Measurements from ENCODE around the gene LEPROT.

LEPROT gene

DNA sequence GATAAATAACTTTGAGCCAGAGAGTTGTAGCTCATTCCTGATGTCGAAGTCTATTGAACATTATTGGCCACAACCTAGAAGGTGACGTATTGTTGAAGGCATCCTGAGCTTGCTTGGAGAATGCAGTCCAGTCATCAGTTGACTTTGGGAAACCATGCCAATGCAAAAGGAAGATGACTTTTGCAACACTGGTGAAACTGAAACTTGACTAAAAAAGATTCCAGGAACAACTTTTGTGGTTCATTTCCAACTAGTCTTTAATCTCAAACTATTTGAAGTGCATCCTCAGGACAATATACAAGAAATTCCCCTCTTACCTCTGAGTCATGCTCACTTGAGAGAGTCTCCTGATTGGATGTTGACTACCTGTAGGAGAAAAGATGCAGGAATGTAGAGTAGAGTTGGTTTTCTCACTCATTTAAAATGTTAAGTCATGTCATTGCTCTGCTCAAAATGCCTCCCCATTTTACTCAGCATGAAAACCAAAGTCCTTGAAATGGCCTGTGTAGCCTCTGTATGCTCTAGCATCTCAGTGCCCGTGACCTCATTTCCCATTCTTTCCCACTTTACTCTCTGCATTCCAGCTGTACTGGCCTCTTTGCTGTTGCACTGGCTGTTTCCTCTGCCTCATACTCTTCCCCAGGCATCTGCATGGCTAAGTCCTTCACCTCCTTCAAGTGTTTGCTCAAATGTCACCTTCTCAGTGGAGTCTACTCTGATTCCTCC lies 24.4 kb upstream of the LEPROT start:
- CTCF ChIA-PET, result no interaction called here
- TF ChIP-seq, protein P1, sequence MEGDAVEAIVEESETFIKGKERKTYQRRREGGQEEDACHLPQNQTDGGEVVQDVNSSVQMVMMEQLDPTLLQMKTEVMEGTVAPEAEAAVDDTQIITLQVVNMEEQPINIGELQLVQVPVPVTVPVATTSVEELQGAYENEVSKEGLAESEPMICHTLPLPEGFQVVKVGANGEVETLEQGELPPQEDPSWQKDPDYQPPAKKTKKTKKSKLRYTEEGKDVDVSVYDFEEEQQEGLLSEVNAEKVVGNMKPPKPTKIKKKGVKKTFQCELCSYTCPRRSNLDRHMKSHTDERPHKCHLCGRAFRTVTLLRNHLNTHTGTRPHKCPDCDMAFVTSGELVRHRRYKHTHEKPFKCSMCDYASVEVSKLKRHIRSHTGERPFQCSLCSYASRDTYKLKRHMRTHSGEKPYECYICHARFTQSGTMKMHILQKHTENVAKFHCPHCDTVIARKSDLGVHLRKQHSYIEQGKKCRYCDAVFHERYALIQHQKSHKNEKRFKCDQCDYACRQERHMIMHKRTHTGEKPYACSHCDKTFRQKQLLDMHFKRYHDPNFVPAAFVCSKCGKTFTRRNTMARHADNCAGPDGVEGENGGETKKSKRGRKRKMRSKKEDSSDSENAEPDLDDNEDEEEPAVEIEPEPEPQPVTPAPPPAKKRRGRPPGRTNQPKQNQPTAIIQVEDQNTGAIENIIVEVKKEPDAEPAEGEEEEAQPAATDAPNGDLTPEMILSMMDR (conservative IDR thresholded peaks at IDR 0.05; ENCODE audit: low read depth), result no peak
- DNase-seq (ENCODE audit: low spot score), result no peak
- POLR2A ChIA-PET (ENCODE audit: low non-redundant PET), result no interaction called here
- H3K27ac ChIP-seq, result no peak overlapping the region

DNA sequence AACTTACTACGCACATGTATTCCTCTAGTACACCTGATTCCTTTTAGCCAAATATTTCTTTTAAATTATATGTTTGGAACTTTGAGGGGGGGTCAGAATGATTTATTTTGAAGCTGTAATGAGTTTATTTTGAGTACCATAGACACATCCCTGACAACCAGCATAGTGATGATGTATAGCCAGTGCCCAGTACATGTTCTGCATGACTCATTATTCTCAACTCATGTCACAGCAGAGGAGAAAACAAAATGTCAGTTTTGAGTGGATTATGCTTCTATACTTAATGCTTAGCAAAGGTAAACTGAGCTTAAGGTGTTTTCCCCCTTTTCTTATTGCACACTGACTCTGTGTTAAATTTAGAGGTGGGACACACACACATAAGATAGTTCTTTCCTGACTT lies 22.4 kb upstream of the LEPROT start:
- TF ChIP-seq, protein P1 (conservative IDR thresholded peaks at IDR 0.05; ENCODE audit: low read depth), result no peak
- no peak for DNase-seq (ENCODE audit: low spot score)
- H3K27ac ChIP-seq, result no peak overlapping the region
- POLR2A ChIA-PET (ENCODE audit: low non-redundant PET), result no interaction called here
- CTCF ChIA-PET, result no interaction called here

DNA sequence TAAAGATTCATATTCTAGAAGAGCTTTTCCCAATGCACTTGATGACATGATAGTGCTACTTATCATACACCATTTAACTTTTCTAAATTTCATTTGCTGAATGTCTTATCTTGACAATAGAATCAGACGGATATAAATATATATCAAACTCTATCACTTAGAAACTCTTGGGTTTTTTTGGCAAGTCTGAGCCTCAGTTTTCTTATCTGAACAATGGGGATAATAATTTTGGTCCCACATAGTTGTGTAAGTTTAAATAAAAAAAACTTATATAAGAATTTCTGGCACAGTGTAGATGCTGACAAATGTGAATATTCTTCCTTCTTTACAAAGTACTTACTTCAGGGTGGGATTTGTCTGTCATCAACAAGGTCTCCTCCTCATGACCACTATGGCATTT lies 21.5 kb upstream of the LEPROT start:
- no peak for DNase-seq (ENCODE audit: low spot score)
- H3K27ac ChIP-seq, result no peak overlapping the region
- POLR2A ChIA-PET (ENCODE audit: low non-redundant PET), result no interaction called here
- CTCF ChIA-PET, result no interaction called here
- TF ChIP-seq, protein P1 (conservative IDR thresholded peaks at IDR 0.05; ENCODE audit: low read depth), result no peak

DNA sequence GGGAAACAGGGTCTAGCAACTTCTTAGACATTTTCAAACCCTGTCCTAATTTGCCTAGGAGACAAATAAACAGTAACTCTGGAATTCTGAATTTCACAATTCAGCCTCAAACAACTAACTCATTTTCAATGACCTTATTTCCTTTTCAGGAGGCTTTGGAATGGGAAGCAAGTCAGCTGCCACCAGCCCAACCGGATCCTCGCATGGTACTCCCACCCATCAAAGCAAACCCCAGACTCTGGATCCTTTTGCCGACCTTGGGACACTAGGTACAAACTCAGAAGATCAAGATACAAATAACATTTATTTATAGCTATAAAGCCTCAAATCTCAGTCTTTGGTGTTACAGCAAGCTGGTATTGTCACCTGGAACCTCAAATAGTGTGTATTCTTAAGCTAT lies 18.9 kb upstream of the LEPROT start:
- no peak for DNase-seq (ENCODE audit: low spot score)
- TF ChIP-seq, protein P1 (conservative IDR thresholded peaks at IDR 0.05; ENCODE audit: low read depth), result no peak
- CTCF ChIA-PET, result no interaction called here
- H3K27ac ChIP-seq, result no peak overlapping the region
- POLR2A ChIA-PET (ENCODE audit: low non-redundant PET), result no interaction called here

DNA sequence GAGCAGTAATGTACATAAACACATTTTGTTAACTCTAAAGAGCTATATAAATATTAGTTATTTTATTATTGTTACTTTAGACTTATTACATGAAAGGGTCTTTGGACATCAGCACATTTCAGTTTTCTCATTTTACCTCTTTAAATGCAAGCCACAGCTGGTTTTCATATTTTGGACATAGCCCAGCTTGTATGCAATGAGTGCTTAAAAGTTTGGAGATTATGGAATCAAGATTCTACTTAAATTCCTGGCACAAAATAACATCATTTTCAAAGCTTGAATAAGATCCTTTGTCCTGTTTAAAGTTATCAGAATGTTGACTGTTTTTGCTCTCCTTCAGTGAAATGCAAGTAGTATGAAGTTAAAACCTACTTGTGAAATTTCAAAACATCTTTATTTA lies 15.5 kb upstream of the LEPROT start:
- no peak for DNase-seq (ENCODE audit: low spot score)
- POLR2A ChIA-PET (ENCODE audit: low non-redundant PET), result no interaction called here
- TF ChIP-seq, protein P1 (conservative IDR thresholded peaks at IDR 0.05; ENCODE audit: low read depth), result no peak
- H3K27ac ChIP-seq, result no peak overlapping the region
- CTCF ChIA-PET, result no interaction called here

DNA sequence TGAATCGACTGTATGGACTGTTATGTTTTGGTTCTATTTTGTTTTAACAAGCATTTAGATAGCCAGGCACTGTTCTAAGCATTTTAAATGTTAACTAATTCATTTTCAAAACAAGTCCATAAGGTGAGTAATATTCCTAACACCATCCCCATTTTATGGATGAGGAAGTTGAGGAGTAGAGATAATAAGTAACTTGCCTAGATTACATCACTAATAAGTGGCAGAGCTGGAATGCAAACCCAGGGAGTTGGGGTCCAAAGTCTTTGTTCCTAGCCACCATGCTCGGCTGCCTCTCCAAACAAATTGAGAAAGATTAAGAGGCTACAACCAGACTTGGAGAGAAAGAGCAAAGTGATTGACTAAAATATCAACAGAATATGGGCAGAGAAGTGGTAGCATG lies 12.6 kb upstream of the LEPROT start:
- CTCF ChIA-PET, result no interaction called here
- no peak for DNase-seq (ENCODE audit: low spot score)
- POLR2A ChIA-PET (ENCODE audit: low non-redundant PET), result no interaction called here
- TF ChIP-seq, protein P1 (conservative IDR thresholded peaks at IDR 0.05; ENCODE audit: low read depth), result no peak
- no peak overlapping the region for H3K27ac ChIP-seq

All from RWPE1 (cell line).